ENCODE measurements around the gene OXER1. TPM values are rescaled to one million over a fixed set of nuclear protein-coding genes. Genes with fewer than 3 reads are reported as not detected.

The OXER1 gene
- total and polyA plus RNA-seq, 4 donors: 2.2 to 8.1 (median 6.7) TPM

DNA sequence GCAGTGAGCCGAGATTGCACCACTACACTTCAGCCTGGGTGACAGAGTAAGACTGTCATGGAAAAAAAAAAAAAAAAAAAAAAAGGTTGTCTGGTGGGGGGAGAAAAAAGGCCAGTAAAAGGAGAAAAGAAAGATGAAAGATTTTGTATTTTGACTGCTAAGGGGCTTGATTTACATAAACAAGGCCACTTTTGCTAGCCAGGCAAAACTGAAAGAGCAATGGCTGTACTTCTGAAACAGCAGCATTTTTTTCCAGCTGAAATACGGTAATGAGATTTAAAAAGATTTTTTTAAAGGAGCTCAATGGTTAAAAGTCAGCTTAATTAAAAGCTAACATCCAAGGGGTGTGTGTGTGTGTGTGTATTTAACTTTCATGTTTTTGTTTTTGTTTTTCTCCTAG is 11.3 kb upstream of the OXER1 start:
- no peak overlapping the region for H3K9ac ChIP-seq (ENCODE audit: low read depth in 1 of 2, low read length in 2 of 2)
- TF ChIP-seq RXRA (IDR thresholded peaks at IDR 0.05) (no peak), SP1 (IDR thresholded peaks at IDR 0.05) (no peak), TAF1 (conservative IDR thresholded peaks at IDR 0.05) (no peak), NR2F2 (IDR thresholded peaks at IDR 0.05) (no peak), FOXA2 (IDR thresholded peaks at IDR 0.05) (no peak), YY1 (IDR thresholded peaks at IDR 0.05) (no peak), HNF4G (IDR thresholded peaks at IDR 0.05) (no peak), HNF4A (conservative IDR thresholded peaks at IDR 0.05) (no peak), RAD21 (IDR thresholded peaks at IDR 0.05) (no peak), FOXA1 (IDR thresholded peaks at IDR 0.05) (no peak)
- TF ChIP-seq, protein P1, sequence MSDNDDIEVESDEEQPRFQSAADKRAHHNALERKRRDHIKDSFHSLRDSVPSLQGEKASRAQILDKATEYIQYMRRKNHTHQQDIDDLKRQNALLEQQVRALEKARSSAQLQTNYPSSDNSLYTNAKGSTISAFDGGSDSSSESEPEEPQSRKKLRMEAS (IDR thresholded peaks at IDR 0.05): no peak
- TF ChIP-seq, protein P2, sequence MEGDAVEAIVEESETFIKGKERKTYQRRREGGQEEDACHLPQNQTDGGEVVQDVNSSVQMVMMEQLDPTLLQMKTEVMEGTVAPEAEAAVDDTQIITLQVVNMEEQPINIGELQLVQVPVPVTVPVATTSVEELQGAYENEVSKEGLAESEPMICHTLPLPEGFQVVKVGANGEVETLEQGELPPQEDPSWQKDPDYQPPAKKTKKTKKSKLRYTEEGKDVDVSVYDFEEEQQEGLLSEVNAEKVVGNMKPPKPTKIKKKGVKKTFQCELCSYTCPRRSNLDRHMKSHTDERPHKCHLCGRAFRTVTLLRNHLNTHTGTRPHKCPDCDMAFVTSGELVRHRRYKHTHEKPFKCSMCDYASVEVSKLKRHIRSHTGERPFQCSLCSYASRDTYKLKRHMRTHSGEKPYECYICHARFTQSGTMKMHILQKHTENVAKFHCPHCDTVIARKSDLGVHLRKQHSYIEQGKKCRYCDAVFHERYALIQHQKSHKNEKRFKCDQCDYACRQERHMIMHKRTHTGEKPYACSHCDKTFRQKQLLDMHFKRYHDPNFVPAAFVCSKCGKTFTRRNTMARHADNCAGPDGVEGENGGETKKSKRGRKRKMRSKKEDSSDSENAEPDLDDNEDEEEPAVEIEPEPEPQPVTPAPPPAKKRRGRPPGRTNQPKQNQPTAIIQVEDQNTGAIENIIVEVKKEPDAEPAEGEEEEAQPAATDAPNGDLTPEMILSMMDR (IDR thresholded peaks at IDR 0.05; ENCODE audit: low read depth, low read length, missing input control): no peak
- TF ChIP-seq, protein P3, sequence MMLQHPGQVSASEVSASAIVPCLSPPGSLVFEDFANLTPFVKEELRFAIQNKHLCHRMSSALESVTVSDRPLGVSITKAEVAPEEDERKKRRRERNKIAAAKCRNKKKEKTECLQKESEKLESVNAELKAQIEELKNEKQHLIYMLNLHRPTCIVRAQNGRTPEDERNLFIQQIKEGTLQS (IDR thresholded peaks at IDR 0.05): no peak
- 91% methylated on average over 2 of the region's 2 CpGs for WGBS
- no peaks in the 10 kb centered on the region for H3K27me3 ChIP-seq (ENCODE audit: control insufficient read depth in 4 of 4, insufficient read depth in 4 of 4, low read length in 3 of 4)
- peaks cover 0 to 2% (median under 1%) of the 10 kb centered on the region in 4 donors for H3K36me3 ChIP-seq (ENCODE audit: control insufficient read depth in 4 of 4, insufficient read depth in 3 of 4, low read depth in 1 of 4, low read length in 3 of 4)
- H3K4me1 ChIP-seq (ENCODE audit: control insufficient read depth in 4 of 4, insufficient read depth in 4 of 4, low read length in 3 of 4): peaks cover 0 to 6% (median 0%) of the 10 kb centered on the region in 4 donors
- no peak overlapping the region for H3K4me3 ChIP-seq (ENCODE audit: low read depth in 1 of 3, low read length in 3 of 3)
- no peak overlapping the region for H3K27ac ChIP-seq (ENCODE audit: low read depth in 1 of 2, low read length in 2 of 2)
- no peak for DNase-seq (ENCODE audit: low spot score)
- no peaks in the 10 kb centered on the region for H3K9me3 ChIP-seq (ENCODE audit: control insufficient read depth in 4 of 4, low read length in 3 of 4)

DNA sequence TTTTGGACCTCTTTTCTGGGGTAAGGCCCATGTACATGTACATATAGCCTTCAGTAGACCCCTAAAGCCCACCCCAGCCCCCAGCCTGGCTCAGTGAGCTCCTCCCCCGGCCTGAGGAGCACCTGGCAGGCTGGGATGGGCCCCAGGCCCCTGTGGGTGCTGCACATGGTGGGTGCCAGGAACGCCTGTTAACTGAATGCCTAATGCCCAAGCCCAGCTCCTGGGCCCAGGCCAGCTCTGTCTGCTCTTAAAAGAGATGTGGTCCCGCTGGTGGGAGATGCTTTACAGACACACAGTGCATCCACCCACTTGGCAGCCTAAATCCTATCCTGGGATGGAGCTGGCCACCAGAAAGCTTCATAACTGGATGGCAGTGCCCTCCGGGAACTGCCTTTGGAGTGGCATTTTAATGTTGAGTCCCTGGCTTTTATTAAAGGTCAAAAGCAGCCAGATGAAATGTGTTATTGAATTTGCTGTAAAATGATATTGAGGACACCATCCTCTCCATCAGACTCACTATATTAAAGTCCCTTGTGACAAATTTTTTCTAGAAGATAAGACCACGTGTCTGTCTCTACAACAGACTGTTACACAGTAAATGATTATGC is 7.7 kb upstream of the OXER1 start:
- Histone ChIP-seq H3K9me3 (ENCODE audit: control insufficient read depth in 4 of 4, low read length in 3 of 4) (no peaks in the 10 kb centered on the region), H3K9ac (ENCODE audit: low read depth in 1 of 2, low read length in 2 of 2) (no peak overlapping the region), H3K4me1 (ENCODE audit: control insufficient read depth in 4 of 4, insufficient read depth in 4 of 4, low read length in 3 of 4) (peaks cover 0 to under 1% (median 0%) of the 10 kb centered on the region in 4 donors), H3K36me3 (ENCODE audit: control insufficient read depth in 4 of 4, insufficient read depth in 3 of 4, low read depth in 1 of 4, low read length in 3 of 4) (peaks cover 2 to 14% (median 7%) of the 10 kb centered on the region in 4 donors), H3K27me3 (ENCODE audit: control insufficient read depth in 4 of 4, insufficient read depth in 4 of 4, low read length in 3 of 4) (no peaks in the 10 kb centered on the region), H3K4me3 (ENCODE audit: low read depth in 1 of 3, low read length in 3 of 3) (no peak overlapping the region), H3K27ac (ENCODE audit: low read depth in 1 of 2, low read length in 2 of 2) (no peak overlapping the region)
- 93% methylated on average over 5 of the region's 5 CpGs for WGBS
- TF ChIP-seq SP1 (IDR thresholded peaks at IDR 0.05) (no peak), GABPA (IDR thresholded peaks at IDR 0.05 in 1 of 2, conservative IDR thresholded peaks at IDR 0.05 in 1 of 2) (no peak), FOXA2 (IDR thresholded peaks at IDR 0.05) (no peak), YY1 (IDR thresholded peaks at IDR 0.05) (no peak), HNF4A (conservative IDR thresholded peaks at IDR 0.05) (no peak), RAD21 (IDR thresholded peaks at IDR 0.05) (no peak)
- TF ChIP-seq, protein P1 (IDR thresholded peaks at IDR 0.05): no peak
- TF ChIP-seq, protein P4, sequence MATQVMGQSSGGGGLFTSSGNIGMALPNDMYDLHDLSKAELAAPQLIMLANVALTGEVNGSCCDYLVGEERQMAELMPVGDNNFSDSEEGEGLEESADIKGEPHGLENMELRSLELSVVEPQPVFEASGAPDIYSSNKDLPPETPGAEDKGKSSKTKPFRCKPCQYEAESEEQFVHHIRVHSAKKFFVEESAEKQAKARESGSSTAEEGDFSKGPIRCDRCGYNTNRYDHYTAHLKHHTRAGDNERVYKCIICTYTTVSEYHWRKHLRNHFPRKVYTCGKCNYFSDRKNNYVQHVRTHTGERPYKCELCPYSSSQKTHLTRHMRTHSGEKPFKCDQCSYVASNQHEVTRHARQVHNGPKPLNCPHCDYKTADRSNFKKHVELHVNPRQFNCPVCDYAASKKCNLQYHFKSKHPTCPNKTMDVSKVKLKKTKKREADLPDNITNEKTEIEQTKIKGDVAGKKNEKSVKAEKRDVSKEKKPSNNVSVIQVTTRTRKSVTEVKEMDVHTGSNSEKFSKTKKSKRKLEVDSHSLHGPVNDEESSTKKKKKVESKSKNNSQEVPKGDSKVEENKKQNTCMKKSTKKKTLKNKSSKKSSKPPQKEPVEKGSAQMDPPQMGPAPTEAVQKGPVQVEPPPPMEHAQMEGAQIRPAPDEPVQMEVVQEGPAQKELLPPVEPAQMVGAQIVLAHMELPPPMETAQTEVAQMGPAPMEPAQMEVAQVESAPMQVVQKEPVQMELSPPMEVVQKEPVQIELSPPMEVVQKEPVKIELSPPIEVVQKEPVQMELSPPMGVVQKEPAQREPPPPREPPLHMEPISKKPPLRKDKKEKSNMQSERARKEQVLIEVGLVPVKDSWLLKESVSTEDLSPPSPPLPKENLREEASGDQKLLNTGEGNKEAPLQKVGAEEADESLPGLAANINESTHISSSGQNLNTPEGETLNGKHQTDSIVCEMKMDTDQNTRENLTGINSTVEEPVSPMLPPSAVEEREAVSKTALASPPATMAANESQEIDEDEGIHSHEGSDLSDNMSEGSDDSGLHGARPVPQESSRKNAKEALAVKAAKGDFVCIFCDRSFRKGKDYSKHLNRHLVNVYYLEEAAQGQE (IDR thresholded peaks at IDR 0.05): no peak
- no peak for DNase-seq (ENCODE audit: low spot score)

Data from liver (tissue), 9 donors.